ENCODE measurements around the gene RUNX1. TPM values are rescaled to one million over a fixed set of nuclear protein-coding genes. Genes with fewer than 3 reads are reported as not detected.
A peak's percentile ranks its signal among the peaks of the same experiment; 100 is the strongest.

Gene RUNX1
- total and polyA plus RNA-seq, 2 of the 13 experiments (the other 11 are each of a cell fraction or from before 2014, with no cell fraction given), result 5.4 to 6.4 TPM

GRCh38 chr21:34886240-34887104, 162.6 kb downstream of the RUNX1 start (continued):
- TF ChIP-seq ZNF382 (CRISPR knock-in tag; IDR thresholded peaks at IDR 0.05; ENCODE audit: borderline replicate concordance) (no peak), SAP130 (CRISPR knock-in tag; IDR thresholded peaks at IDR 0.05; ENCODE audit: low read depth) (peak; percentile 44), GPBP1L1 (CRISPR knock-in tag; IDR thresholded peaks at IDR 0.05) (no peak), ZNF276 (CRISPR knock-in tag; IDR thresholded peaks at IDR 0.05; ENCODE audit: low read depth) (no peak), ZNF460 (CRISPR knock-in tag; IDR thresholded peaks at IDR 0.05; ENCODE audit: borderline replicate concordance) (no peak), XRCC5 (optimal IDR thresholded peaks at IDR 0.05; ENCODE audit: low read length) (no peak), IRX3 (CRISPR knock-in tag; IDR thresholded peaks at IDR 0.05; ENCODE audit: borderline replicate concordance, low read depth) (no peak), GFI1 (CRISPR knock-in tag; IDR thresholded peaks at IDR 0.05; ENCODE audit: borderline replicate concordance) (no peak), TAF1 (CRISPR knock-in tag; IDR thresholded peaks at IDR 0.05) (peak; percentile 45; the same call in 1 of the 2 replicates), TRIM22 (IDR thresholded peaks at IDR 0.05) (no peak), JUN (CRISPR knock-in tag; IDR thresholded peaks at IDR 0.05) (no peak), ZBTB21 (CRISPR knock-in tag; IDR thresholded peaks at IDR 0.05) (no peak), ZNF446 (CRISPR knock-in tag; IDR thresholded peaks at IDR 0.05) (no peak), ZKSCAN5 (CRISPR knock-in tag; IDR thresholded peaks at IDR 0.05) (no peak), MBNL3 (CRISPR knock-in tag; conservative IDR thresholded peaks at IDR 0.05) (no peak)
- TF ChIP-seq, protein P1, sequence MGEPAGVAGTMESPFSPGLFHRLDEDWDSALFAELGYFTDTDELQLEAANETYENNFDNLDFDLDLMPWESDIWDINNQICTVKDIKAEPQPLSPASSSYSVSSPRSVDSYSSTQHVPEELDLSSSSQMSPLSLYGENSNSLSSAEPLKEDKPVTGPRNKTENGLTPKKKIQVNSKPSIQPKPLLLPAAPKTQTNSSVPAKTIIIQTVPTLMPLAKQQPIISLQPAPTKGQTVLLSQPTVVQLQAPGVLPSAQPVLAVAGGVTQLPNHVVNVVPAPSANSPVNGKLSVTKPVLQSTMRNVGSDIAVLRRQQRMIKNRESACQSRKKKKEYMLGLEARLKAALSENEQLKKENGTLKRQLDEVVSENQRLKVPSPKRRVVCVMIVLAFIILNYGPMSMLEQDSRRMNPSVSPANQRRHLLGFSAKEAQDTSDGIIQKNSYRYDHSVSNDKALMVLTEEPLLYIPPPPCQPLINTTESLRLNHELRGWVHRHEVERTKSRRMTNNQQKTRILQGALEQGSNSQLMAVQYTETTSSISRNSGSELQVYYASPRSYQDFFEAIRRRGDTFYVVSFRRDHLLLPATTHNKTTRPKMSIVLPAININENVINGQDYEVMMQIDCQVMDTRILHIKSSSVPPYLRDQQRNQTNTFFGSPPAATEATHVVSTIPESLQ (CRISPR knock-in tag; conservative IDR thresholded peaks at IDR 0.05), result no peak

All from HepG2 (cell line).